NCI-H187 treated with DMSO at 0.1 percent for 48 hours (cell line): ENCODE measurements around the gene ZNF507.
"Not testable (repeated sequence)": the region's sequence is repeated elsewhere in the genome, so short reads cannot be mapped to it uniquely, and the experiment has no call there.

Experiments used
- DNase-seq: peaks from one replicate; lab custom pipeline; 2025; lab: John Stamatoyannopoulos, UW

ZNF507 gene

DNA sequence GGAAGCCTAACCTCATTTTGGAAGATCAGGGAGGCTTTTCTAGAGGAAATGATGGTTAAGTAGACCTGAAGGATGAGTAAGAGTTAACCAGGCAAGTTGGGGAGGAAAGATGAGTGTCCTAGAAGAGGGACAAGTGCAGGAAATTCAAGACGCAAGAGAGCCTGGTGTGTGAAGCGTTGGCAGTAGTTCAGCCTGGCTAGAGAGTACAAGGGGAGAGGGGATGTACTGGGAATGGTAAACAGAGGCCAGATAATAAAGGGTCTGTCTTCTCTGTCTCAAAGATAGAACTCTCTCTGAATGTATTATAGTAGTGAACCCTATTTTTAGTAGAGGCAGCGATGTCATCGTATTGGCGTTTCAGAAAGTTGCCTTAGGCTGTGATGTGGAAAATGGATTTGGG is 69.8 kb downstream of the ZNF507 start:
- no peak for DNase-seq

DNA sequence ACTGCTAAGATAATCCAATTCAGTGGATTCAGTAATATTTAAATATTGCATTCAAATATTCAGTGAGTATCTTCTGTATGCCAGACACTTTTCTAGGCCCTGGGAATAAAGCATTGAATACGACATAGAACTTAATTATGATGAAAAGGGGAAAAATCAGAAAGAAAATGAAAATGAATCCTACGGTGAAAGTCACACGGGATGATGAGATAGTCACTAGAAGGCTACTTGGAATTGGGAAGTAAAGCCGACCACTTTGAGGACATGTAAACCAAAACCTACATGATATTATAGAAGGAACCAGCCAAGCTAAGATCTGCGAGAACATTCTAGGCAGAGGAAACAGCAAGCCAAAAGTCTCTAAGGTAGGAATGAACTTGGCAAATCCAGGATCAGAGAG is 70.3 kb downstream of the ZNF507 start:
- DNase-seq = no peak

DNA sequence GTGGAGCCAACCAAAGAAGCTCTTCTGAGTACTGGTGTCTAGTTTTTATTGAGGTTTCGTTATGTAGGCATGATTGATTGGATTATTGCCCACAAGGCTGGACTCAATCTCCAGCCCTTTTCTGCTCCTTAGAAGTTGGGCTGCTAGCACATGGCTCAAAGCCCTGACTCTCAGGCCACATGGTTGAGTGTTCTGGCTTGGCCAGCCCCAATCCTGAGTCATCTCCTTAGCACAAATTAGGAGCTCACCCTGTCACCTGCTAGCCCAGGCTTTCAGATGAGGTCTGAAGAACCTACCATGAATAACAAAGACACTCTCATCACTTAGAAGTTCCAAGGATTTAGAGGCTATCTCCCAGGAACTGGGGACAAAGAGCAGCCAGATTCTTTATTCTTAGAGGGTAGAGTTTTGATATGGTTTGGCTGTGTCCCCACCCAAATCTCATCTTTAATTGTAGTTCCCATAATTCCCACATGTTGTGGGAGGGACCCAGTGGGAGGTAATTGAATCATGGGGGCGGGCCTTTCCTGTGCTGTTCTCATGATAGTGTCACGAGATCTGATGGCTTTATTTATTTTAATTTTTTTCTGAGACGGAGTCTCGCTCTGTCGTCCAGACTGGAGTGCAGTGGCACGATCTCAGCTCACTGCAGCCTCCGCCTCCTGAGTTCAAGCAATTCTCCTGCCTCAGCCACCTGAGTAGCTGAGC is 71.5 kb downstream of the ZNF507 start:
- DNase-seq = no peak

DNA sequence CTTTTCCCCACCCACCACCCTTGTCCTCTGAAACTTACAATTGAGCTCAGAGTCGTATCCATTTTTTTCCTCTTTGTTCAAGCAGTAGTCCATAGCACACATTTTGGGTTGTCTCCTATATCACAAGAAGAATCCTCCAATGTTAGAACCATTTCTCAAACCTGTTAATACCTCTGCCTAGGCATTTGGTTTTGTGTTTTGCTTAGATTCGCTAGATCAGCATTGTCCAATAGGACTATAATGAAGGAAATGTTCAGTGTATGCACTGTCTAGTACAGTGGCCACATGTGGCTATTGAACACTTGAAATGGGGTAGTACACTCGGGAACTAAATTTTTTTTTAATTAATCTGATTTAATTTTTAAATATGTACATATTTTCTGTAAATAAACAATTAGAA is 72.7 kb downstream of the ZNF507 start:
- no peak for DNase-seq

DNA sequence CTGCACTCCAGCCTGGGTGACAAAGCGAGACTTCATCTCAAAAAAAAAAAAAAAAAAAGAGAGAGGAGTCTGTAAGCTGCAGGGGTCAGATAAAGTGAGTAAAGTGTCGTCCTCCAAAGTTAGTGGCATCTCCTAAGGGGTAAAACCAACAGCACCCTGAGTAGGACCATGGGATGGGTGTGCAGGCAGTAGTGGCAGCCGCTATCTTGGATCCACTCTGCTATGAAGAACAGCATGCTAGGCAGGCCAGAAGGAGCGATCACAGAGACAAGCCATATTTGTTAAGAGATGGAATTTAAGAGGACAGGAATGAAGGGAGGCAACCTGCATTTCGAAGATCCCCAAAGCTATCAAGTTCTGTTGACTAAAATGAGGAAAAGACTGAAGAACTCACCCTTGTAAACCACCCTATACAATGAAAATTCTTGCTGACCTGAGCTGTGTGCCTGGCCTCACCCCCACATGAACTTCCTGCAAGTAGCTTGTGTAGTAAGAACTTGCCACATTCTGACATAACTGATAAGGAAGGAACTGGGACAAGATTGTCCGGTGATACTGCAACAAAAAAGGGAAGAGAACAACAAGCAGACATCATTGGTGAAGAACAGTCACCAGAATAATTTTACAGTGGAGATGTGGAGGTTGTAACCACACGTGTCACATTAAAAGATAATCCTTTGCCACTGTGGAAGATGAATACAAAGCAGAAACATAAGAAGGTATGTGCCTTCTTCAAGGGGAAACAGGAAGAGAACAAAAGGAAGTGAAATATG is 76.4 kb downstream of the ZNF507 start:
- DNase-seq = no peak

DNA sequence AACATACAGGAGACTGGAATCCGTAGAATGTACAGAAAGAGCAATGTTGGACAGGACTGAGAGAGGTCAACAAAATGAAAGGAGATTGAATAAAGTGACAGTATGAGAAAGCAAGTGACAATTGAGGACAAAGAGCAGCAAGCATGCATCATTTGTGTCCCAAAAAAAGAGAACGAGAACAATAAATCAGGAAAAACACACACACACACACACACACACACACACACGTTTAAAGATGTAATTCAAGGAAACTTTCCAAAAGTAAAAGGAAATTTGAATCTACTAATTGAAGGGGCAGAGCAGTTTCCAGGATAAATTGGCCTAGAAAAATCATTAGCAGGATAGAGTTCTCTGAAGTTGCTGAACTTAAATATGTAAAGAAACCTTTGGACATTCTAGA is 77.0 kb downstream of the ZNF507 start:
- no peak for DNase-seq

DNA sequence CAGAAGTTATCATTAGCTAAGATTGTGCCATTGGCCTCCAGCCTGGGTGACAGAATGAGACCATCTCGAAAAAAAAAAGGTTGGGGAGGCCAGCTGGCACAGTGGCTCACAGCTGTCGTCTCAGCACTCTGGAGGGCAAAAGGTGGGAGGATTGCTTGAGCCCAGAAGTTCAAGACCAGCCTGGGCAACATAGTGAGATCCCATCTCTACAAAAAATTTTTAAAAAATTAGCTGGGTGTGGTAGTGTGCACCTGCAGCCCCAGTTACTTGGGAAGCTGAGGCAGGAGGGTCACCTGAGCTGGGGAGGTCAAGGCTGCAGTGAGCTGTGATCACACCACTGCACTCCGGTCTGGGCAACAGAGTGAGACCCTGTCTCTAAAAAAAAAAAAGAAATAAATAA is 78.5 kb downstream of the ZNF507 start:
- not testable (repeated sequence) for DNase-seq

DNA sequence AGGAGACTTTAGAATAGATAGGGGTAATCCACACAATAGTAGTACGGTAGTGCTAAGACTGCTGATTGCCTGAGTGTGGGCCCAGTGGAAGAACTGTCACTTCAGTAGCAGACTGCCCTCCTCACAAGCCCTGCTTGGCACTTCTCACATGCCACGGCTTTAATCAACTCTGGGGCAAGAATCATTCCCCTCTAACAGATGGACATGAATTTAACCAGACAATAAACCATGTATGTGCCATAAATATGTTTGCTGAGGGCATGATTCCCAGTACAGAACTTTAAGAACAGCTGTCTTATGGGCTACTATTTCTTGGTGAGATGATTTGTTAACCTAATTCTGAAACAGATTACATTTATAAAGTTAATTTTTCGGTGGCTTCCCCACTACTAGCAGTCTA is 82.1 kb downstream of the ZNF507 start:
- DNase-seq = no peak

DNA sequence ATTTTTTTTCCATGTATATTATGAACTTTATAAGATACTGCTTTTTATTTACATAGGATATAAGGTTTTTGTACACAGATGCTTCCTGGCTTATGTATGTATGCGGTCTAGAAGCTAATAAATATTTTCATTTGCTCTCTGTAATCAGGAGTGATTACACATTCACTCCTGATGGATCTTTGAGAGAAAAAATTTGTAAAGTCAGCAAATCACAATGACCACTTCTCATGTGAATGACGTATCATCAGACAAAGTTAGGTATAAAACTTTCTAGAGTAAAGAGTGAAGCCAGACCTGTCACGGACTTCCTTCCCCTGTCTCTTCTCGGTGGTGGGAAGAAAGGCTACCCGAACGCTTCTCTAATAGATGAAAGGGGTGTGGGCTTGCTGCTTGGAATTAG is 91.3 kb downstream of the ZNF507 start:
- no peak for DNase-seq

DNA sequence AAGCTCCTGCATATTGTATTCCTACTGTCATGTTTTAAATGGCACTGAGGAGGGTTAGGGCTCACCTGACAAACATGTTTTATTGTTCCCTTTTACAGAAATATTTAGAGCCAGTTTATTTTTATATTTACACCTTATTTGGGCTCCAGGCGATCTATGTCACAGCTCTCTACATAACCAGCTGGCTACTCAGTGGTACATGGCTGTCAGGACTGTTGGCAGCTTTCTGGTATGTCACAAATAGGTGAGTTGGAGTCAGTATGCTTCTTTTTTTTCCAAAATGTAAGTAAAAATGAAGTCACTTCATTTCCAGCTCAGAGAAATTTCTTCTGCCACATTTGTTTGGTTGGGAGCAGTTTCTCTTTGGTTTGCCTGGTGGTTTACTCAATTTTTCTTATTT is 91.7 kb downstream of the ZNF507 start:
- no peak for DNase-seq
